ENCODE data around the gene ARHGAP18. TPM values are rescaled to one million over a fixed set of nuclear protein-coding genes. Genes with fewer than 3 reads are reported as not detected.

The ARHGAP18 gene
- total and polyA plus RNA-seq, 8 donors: 8.2 to 41.0 (median 27.2) TPM

DNA sequence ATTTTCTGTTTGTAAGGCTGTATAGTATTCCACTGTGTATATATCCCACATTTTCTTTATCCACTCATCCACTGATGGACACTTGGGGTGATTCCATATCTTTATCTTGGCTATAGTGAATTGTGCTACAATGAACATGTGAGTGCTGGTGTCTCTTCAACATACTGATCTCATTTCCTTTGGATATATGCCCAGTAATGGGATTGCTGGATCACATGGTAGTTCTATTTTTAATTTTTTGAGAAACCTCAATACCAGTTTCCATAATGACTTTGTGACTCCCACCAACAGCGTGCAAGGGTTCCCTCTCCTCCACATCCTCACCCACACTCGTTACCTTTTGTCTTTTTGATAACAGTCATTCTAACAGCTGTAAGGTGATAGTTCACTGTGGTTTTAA is 166.0 kb downstream of the ARHGAP18 start:
- TF ChIP-seq, protein P1, sequence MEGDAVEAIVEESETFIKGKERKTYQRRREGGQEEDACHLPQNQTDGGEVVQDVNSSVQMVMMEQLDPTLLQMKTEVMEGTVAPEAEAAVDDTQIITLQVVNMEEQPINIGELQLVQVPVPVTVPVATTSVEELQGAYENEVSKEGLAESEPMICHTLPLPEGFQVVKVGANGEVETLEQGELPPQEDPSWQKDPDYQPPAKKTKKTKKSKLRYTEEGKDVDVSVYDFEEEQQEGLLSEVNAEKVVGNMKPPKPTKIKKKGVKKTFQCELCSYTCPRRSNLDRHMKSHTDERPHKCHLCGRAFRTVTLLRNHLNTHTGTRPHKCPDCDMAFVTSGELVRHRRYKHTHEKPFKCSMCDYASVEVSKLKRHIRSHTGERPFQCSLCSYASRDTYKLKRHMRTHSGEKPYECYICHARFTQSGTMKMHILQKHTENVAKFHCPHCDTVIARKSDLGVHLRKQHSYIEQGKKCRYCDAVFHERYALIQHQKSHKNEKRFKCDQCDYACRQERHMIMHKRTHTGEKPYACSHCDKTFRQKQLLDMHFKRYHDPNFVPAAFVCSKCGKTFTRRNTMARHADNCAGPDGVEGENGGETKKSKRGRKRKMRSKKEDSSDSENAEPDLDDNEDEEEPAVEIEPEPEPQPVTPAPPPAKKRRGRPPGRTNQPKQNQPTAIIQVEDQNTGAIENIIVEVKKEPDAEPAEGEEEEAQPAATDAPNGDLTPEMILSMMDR (IDR thresholded peaks at IDR 0.05): no peak
- Histone ChIP-seq H3K27ac (no peak overlapping the region), H3K9me3 (no peaks in the 10 kb centered on the region), H3K4me3 (no peak overlapping the region), H3K4me1 (no peaks in the 10 kb centered on the region), H3K36me3 (no peaks in the 10 kb centered on the region), H3K27me3 (no peaks in the 10 kb centered on the region)
- WGBS, 2 donors: 92 to 98% methylated on average over 2 of the region's 2 CpGs
- DNase-seq: no peak
- intact Hi-C loops (cut with DNase I): no loop called here
- ATAC-seq: no peak
- FAIRE-seq: no peak

DNA sequence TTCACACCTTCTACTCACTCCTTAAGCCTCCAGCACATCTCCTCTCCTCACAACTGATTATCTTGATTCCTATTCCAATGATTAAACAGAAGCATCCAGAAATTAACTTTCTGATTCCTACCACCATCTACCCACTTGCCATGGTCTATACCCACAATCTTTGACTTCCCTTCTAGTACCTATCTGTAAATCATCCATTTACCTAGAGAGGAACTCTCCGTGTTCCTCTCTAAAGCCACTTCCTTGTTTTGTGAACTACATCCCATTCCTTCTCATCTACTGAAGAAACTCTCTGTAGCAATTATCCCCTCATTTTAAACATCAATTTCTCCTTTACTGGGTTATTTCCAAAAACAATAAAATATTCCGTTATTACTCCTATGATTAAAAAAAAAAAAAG is 167.3 kb downstream of the ARHGAP18 start:
- Histone ChIP-seq H3K27me3 (no peaks in the 10 kb centered on the region), H3K9me3 (no peaks in the 10 kb centered on the region), H3K27ac (no peak overlapping the region), H3K4me3 (no peak overlapping the region), H3K36me3 (peaks cover 0 to 7% (median 0%) of the 10 kb centered on the region in 3 donors), H3K4me1 (no peaks in the 10 kb centered on the region)
- intact Hi-C loops (cut with DNase I): no loop called here
- WGBS, 2 donors: 71 to 83% methylated on average over 2 of the region's 2 CpGs
- DNase-seq: no peak
- ATAC-seq: no peak
- FAIRE-seq: no peak
- TF ChIP-seq, protein P1 (IDR thresholded peaks at IDR 0.05): no peak

DNA sequence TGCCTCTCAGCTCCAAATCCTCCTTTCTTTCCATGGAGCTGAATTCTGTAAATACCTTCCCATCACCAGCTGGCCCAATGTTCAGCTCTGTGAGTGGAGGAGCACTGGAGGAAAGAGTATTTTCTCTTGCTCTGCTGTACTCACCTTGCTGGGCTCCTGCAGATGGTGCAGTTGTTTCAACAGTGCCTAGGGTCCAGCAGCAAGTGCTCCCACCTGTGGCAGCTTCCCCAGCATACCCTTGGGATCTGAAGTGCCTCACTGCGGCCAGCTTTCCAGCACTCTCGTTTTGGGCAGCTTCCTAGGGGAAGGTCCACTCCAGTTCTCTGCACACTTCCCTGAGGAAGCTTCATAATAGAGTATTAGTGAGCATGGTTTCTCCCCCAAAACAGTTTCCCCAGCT is 170.9 kb downstream of the ARHGAP18 start:
- Histone ChIP-seq H3K4me3 (no peak overlapping the region), H3K9me3 (no peaks in the 10 kb centered on the region), H3K27me3 (no peaks in the 10 kb centered on the region), H3K36me3 (peaks cover 0 to 8% (median 0%) of the 10 kb centered on the region in 3 donors), H3K4me1 (no peaks in the 10 kb centered on the region), H3K27ac (no peak overlapping the region)
- intact Hi-C loops (cut with DNase I): no loop called here
- TF ChIP-seq, protein P1 (IDR thresholded peaks at IDR 0.05): no peak
- ATAC-seq (no peak), FAIRE-seq (no peak), DNase-seq (no peak)
- WGBS, 2 donors: 69 to 83% methylated on average over 2 of the region's 2 CpGs

DNA sequence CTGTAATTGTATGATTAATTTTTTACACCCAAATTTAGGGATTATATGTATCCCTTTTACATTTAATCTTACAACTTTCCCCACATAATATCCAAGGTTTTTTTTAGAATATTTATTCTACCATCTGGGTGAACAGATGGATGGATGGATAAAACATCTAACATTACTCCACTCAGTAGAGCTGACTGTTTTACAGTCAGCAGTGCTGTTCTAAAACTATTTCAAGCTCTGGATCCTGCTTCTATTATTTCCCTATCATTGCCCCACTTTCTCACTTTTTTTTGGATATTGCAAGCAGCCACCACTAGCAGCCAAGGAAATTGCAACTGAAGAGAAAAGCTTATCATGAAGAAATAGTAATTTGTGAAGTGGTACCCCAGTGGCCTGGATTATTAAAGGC is 173.7 kb downstream of the ARHGAP18 start:
- Histone ChIP-seq H3K36me3 (peaks cover 0 to 8% (median 0%) of the 10 kb centered on the region in 3 donors), H3K27ac (no peak overlapping the region), H3K4me3 (no peak overlapping the region), H3K4me1 (no peaks in the 10 kb centered on the region), H3K9me3 (no peaks in the 10 kb centered on the region), H3K27me3 (no peaks in the 10 kb centered on the region)
- DNase-seq (no peak), FAIRE-seq (no peak), ATAC-seq (no peak)
- intact Hi-C loops (cut with DNase I): no loop called here
- TF ChIP-seq, protein P1 (IDR thresholded peaks at IDR 0.05): no peak

DNA sequence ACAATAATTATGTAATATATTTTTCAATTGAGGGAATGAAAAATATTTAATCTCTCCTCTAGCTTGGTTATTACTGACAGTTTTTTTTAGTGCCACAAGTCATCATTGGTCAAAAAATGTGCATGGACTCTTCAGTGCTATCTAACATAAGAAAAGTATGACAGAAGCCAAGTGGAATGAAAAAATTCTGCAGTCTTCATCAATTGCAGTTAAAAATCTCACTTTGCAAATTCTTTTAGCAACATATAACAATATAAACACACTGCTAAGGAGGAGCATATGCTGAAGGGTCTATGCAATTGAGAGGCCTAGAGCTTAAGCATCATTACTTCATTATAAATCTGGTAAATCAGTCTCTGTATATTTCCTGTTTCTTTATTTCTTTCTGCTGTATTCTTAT is 175.1 kb downstream of the ARHGAP18 start:
- no peak for ATAC-seq
- Histone ChIP-seq H3K9me3 (no peaks in the 10 kb centered on the region), H3K4me1 (no peaks in the 10 kb centered on the region), H3K4me3 (no peak overlapping the region), H3K27ac (no peak overlapping the region), H3K27me3 (no peaks in the 10 kb centered on the region), H3K36me3 (peaks cover 0 to 8% (median 0%) of the 10 kb centered on the region in 3 donors)
- intact Hi-C loops (cut with DNase I): no loop called here
- TF ChIP-seq, protein P1 (IDR thresholded peaks at IDR 0.05): no peak
- no peak for DNase-seq
- FAIRE-seq: no peak

Other genes starting within 250 kb of the ARHGAP18 start
- gene TMEM244, start 151.1 kb upstream of the ARHGAP18 start, total RNA-seq: not detected
- gene TMEM244, start 151.1 kb upstream of the ARHGAP18 start, polyA plus RNA-seq: not detected